ENCODE data around the gene AP1S3. TPM values are rescaled to one million over a fixed set of nuclear protein-coding genes. Genes with fewer than 3 reads are reported as not detected.

Gene AP1S3
- total RNA-seq, 1 donor from 2014 or later = 46.3 TPM

DNA sequence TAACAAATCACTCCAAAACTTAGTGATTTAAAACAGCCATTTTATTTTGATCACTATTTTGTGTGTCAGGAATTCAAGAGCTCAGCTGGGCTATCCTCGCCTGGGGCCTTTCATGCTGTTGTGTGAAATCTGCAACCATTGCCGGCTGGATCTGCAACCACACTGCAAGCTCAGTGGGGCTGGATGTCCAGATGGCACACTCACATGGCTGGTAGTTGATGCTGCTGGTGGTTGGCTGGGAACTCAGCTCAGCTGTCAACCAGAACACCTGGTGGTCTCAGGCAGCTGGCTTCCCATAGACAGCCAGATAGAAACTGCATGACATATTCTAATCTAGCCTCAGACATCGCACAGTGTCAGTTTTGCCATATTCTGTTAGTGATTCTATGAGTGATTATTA is 30.6 kb upstream of the AP1S3 start:
- Mint-ChIP-seq H3K4me3 (no peak overlapping the region), H3K27ac (no peak overlapping the region), H3K27me3 (no peaks in the 10 kb centered on the region), H3K36me3 (ENCODE audit: low read depth) (peaks cover 37% of the 10 kb centered on the region), H3K9me3 (no peaks in the 10 kb centered on the region), H3K4me1 (peaks cover 19% of the 10 kb centered on the region)
- ChIA-PET POLR2A (interaction anchor here (0.5 kb wide), 1 partner anchor 74 kb away, joined by 7 read pairs; no protein-coding TSS in a partner anchor), CTCF (no interaction called here)
- TF ChIP-seq, protein P1, sequence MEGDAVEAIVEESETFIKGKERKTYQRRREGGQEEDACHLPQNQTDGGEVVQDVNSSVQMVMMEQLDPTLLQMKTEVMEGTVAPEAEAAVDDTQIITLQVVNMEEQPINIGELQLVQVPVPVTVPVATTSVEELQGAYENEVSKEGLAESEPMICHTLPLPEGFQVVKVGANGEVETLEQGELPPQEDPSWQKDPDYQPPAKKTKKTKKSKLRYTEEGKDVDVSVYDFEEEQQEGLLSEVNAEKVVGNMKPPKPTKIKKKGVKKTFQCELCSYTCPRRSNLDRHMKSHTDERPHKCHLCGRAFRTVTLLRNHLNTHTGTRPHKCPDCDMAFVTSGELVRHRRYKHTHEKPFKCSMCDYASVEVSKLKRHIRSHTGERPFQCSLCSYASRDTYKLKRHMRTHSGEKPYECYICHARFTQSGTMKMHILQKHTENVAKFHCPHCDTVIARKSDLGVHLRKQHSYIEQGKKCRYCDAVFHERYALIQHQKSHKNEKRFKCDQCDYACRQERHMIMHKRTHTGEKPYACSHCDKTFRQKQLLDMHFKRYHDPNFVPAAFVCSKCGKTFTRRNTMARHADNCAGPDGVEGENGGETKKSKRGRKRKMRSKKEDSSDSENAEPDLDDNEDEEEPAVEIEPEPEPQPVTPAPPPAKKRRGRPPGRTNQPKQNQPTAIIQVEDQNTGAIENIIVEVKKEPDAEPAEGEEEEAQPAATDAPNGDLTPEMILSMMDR (IDR thresholded peaks at IDR 0.05) = no peak
- ATAC-seq (ENCODE audit: low read depth) (no peak), DNase-seq (no peak)
- intact Hi-C loops (cut with micrococcal nuclease) = no loop called here

DNA sequence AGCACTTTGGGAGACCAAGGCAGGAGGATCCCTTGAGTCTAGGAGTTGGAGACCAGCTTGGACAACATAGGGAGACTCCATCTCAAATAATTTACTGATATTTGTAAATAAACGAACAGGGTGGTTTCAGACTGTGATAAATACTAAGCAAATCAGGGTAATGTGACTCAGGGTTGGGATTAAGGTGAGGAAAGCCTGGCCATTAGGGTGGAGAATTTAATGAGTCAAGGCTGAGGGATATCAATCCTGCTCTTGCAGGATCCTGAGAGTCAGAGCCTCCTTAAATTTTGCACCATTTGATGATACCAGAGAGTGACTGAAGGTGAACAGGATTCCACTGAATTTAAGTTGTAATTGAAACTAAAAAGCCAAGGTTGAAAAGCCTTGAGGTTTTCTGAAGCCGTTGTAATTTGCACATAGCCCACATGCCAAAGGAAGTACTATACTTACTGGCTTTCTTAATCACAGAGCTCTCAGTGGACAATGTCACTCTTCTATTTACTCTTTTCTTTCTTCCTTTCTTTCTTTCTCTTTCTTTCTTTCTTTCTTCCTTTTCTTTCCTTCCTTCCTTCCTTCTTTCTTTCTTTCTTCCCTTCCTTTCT is 28.6 kb upstream of the AP1S3 start:
- no peak overlapping the region for H3K4me3 Mint-ChIP-seq
- POLR2A ChIA-PET = interaction anchor here (0.6 kb wide), 2 partner anchors 16 to 68 kb away, joined by 4 to 6 read pairs; no protein-coding TSS in a partner anchor
- CTCF ChIA-PET = interaction anchor here (1.6 kb wide), 1 partner anchor 88 kb away, joined by 4 read pairs; no protein-coding TSS in a partner anchor
- no peaks in the 10 kb centered on the region for H3K27me3 Mint-ChIP-seq
- ATAC-seq (ENCODE audit: low read depth) = peak; percentile 54
- peaks cover 19% of the 10 kb centered on the region for H3K4me1 Mint-ChIP-seq
- H3K27ac Mint-ChIP-seq = peak overlapping the region; percentile 43
- intact Hi-C loops (cut with micrococcal nuclease) = no loop called here
- H3K36me3 Mint-ChIP-seq (ENCODE audit: low read depth) = peaks cover 25% of the 10 kb centered on the region
- no peak for DNase-seq
- TF ChIP-seq, protein P1 (IDR thresholded peaks at IDR 0.05) = no peak
- H3K9me3 Mint-ChIP-seq = no peaks in the 10 kb centered on the region

DNA sequence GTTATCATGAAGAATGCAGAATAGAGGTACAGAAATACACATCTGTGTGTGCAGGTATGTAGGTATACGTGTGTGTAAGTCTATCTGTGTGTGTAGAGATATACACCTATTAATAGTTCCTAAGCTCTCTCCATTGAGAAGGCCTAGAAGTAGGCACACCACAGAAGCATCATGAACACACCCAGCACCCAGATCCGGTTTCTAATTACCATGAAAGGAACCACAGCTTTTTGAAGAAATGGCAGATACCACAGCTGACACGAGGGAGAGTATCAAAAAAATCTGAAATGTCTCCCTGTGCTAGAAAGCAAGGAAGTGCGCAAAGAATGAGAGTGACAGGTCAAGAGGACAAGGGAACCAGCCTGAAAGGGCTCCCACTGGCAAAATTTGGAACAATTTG is 27.7 kb upstream of the AP1S3 start:
- H3K4me1 Mint-ChIP-seq = peaks cover 19% of the 10 kb centered on the region
- TF ChIP-seq, protein P1 (IDR thresholded peaks at IDR 0.05) = no peak
- H3K27ac Mint-ChIP-seq = peak overlapping the region; percentile 10
- ChIA-PET CTCF (interaction anchor here (1.6 kb wide), 1 partner anchor 87 kb away, joined by 4 read pairs; no protein-coding TSS in a partner anchor), POLR2A (interaction anchor here (1.0 kb wide), 1 partner anchor 102 kb away, joined by 3 read pairs; no protein-coding TSS in a partner anchor)
- ATAC-seq (ENCODE audit: low read depth) = no peak
- no peaks in the 10 kb centered on the region for H3K27me3 Mint-ChIP-seq
- no peaks in the 10 kb centered on the region for H3K9me3 Mint-ChIP-seq
- H3K4me3 Mint-ChIP-seq = no peak overlapping the region
- intact Hi-C loops (cut with micrococcal nuclease) = no loop called here
- DNase-seq = no peak
- H3K36me3 Mint-ChIP-seq (ENCODE audit: low read depth) = peaks cover 17% of the 10 kb centered on the region

DNA sequence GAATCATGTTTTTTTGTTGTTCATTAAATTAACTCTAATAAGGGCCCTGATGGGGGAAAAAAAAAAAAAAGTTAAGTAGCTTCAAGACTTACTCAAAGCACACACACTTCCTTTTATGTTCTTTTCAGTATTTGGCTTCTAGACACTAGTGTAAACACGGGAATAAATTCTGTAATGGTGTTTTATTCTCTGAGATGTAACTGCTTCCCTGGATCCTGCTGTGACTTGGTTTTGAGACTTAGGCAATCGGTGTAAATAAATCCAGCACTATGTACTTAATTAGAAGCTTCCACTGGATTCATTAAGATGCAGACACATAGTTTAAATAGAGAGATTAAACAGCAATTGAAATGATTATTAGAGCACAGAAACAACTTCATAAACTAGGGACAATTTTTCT is 26.1 kb upstream of the AP1S3 start:
- Mint-ChIP-seq H3K27ac (no peak overlapping the region), H3K36me3 (ENCODE audit: low read depth) (peaks cover 9% of the 10 kb centered on the region), H3K9me3 (no peaks in the 10 kb centered on the region), H3K4me3 (no peak overlapping the region), H3K4me1 (peaks cover 19% of the 10 kb centered on the region), H3K27me3 (no peaks in the 10 kb centered on the region)
- POLR2A ChIA-PET = no interaction called here
- TF ChIP-seq, protein P1 (IDR thresholded peaks at IDR 0.05) = no peak
- CTCF ChIA-PET = no interaction called here
- ATAC-seq (ENCODE audit: low read depth) (no peak), DNase-seq (no peak)
- intact Hi-C loops (cut with micrococcal nuclease) = no loop called here

DNA sequence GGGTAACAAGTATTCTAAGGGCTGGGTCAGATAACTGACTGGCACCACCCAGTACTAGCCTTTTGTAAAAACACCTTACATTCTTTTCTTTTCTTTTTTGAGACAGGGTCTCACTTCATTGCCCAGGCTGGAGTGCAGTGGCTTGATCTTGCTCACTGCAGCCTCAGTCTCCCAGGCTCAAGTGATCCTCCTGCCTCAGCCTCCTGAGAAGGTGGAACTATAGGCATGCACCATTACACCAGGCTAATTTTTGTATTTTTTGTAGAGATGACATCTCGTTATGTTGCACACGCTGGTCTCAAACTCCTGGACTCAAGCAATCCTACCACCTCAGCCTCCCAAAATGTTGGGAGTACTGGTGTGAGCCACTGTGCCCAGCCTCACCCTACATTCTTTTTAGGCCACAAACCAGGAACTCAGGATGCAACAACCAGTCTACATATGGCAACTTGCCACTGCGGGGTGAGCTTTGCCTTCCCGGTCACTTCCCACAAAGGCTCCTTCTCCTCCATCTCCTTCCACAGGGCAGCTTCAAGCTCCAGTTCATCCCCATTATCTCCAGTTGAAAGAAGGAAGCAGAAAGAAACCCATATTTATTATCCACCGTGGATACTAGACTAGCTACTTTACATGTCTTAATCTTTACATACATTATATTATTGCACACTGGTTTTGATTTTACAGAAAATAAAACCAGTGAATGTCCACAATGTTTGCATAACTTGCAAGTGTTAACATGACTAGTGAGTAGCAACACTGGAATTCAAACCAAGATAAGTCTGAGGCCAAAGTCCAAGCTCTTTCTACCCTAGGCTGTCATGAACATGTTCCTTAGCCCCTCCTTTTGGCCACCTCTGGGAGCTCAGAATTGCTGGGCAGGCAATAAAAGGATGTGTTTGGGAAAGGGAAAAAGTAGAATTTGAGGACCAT is 23.7 kb upstream of the AP1S3 start:
- no peaks in the 10 kb centered on the region for H3K9me3 Mint-ChIP-seq
- ChIA-PET POLR2A (interaction anchor here (0.7 kb wide), 1 partner anchor 37 kb away, joined by 4 read pairs; no protein-coding TSS in a partner anchor), CTCF (no interaction called here)
- no peak overlapping the region for H3K27ac Mint-ChIP-seq
- H3K4me1 Mint-ChIP-seq = peaks cover 17% of the 10 kb centered on the region
- ATAC-seq (ENCODE audit: low read depth) (no peak), DNase-seq (no peak)
- no peaks in the 10 kb centered on the region for H3K27me3 Mint-ChIP-seq
- intact Hi-C loops (cut with micrococcal nuclease) = loop anchor here (1.0 kb wide), 2 partner anchors 81 to 134 kb away; no protein-coding TSS in a partner anchor
- no peak overlapping the region for H3K4me3 Mint-ChIP-seq
- TF ChIP-seq, protein P1 (IDR thresholded peaks at IDR 0.05) = no peak
- peaks cover 9% of the 10 kb centered on the region for H3K36me3 Mint-ChIP-seq (ENCODE audit: low read depth)

All from activated B cell treated with CpG ODN at 0.5 μM for 24 hours (primary cell).